Effector memory CD4-positive, alpha-beta T cell (primary cell): Measurements from ENCODE around the gene CPNE5.

Experiments used
- DNase-seq, 3 donors: peaks; one replicate each; pipeline ENCODE4 v3.0.0-alpha.2; 2020
- H3K27ac ChIP-seq: 2 replicates; pipeline ENCODE4 v1.7.0; 2013; ENCODE audit warnings: mild to moderate bottlenecking, low read length, moderate library complexity; ENCODE audit not compliant: insufficient read depth, poor library complexity, severe bottlenecking
- H3K27me3 ChIP-seq: replicated peaks from 2 replicates; pipeline ENCODE4 v1.7.0; 2013; ENCODE audit warnings: mild to moderate bottlenecking, low read length; ENCODE audit not compliant: insufficient read depth, control insufficient read depth, poor library complexity, severe bottlenecking
- H3K36me3 ChIP-seq: 2 replicates; pipeline ENCODE4 v1.7.0; 2013; ENCODE audit warnings: mild to moderate bottlenecking, low read length, moderate library complexity; ENCODE audit not compliant: control insufficient read depth, insufficient read depth
- H3K4me1 ChIP-seq: 2 replicates; pipeline ENCODE4 v1.7.0; 2013; ENCODE audit warnings: low read length, mild to moderate bottlenecking; ENCODE audit not compliant: control insufficient read depth, insufficient read depth, poor library complexity, severe bottlenecking
- H3K4me3 ChIP-seq: 2 replicates; pipeline ENCODE4 v1.7.0; 2013; ENCODE audit warnings: low read length, low read depth, mild to moderate bottlenecking; ENCODE audit not compliant: insufficient read depth, poor library complexity, severe bottlenecking
- H3K9me3 ChIP-seq: 2 replicates; pipeline ENCODE4 v1.7.0; 2013; ENCODE audit warnings: mild to moderate bottlenecking, low read length, moderate library complexity; ENCODE audit not compliant: control insufficient read depth

CPNE5 gene

GRCh38 chr6:36780442-36781177 is 58.6 kb downstream of the CPNE5 start:
- no peaks in the 10 kb centered on the region for H3K9me3 ChIP-seq
- no peaks in the 10 kb centered on the region for H3K36me3 ChIP-seq
- H3K27me3 ChIP-seq: no peaks in the 10 kb centered on the region
- no peaks in the 10 kb centered on the region for H3K4me1 ChIP-seq
- H3K4me3 ChIP-seq: no peak overlapping the region
- DNase-seq: no peak
- H3K27ac ChIP-seq: no peak overlapping the region

- no peaks in the 10 kb centered on the region for H3K27me3 ChIP-seq
- no peaks in the 10 kb centered on the region for H3K36me3 ChIP-seq
- no peak overlapping the region for H3K4me3 ChIP-seq
- H3K9me3 ChIP-seq: no peaks in the 10 kb centered on the region
- no peaks in the 10 kb centered on the region for H3K4me1 ChIP-seq
- DNase-seq: no peak
- H3K27ac ChIP-seq: no peak overlapping the region
Measured at GRCh38 chr6:36779227-36779626, 60.0 kb downstream of the CPNE5 start.

GRCh38 chr6:36777801-36778200 is 61.4 kb downstream of the CPNE5 start:
- no peaks in the 10 kb centered on the region for H3K36me3 ChIP-seq
- H3K9me3 ChIP-seq: no peaks in the 10 kb centered on the region
- no peaks in the 10 kb centered on the region for H3K27me3 ChIP-seq
- H3K4me3 ChIP-seq: no peak overlapping the region
- DNase-seq: no peak
- H3K27ac ChIP-seq: no peak overlapping the region
- no peaks in the 10 kb centered on the region for H3K4me1 ChIP-seq

- H3K27me3 ChIP-seq: no peaks in the 10 kb centered on the region
- H3K4me1 ChIP-seq: no peaks in the 10 kb centered on the region
- H3K9me3 ChIP-seq: no peaks in the 10 kb centered on the region
- H3K36me3 ChIP-seq: no peaks in the 10 kb centered on the region
- H3K27ac ChIP-seq: no peak overlapping the region
- DNase-seq: no peak
- H3K4me3 ChIP-seq: no peak overlapping the region
Measured at GRCh38 chr6:36776167-36776566, 63.1 kb downstream of the CPNE5 start.

GRCh38 chr6:36774331-36774730 is 64.9 kb downstream of the CPNE5 start:
- Histone ChIP-seq H3K36me3 (no peaks in the 10 kb centered on the region), H3K4me3 (no peak overlapping the region), H3K9me3 (no peaks in the 10 kb centered on the region), H3K27ac (no peak overlapping the region), H3K4me1 (peaks cover 15% of the 10 kb centered on the region), H3K27me3 (no peaks in the 10 kb centered on the region)
- no peak for DNase-seq

- no peak for DNase-seq
- H3K9me3 ChIP-seq: no peaks in the 10 kb centered on the region
- H3K4me3 ChIP-seq: no peak overlapping the region
- H3K27ac ChIP-seq: no peak overlapping the region
- H3K4me1 ChIP-seq: peaks cover 26% of the 10 kb centered on the region
- no peaks in the 10 kb centered on the region for H3K36me3 ChIP-seq
- no peaks in the 10 kb centered on the region for H3K27me3 ChIP-seq
Measured at GRCh38 chr6:36772397-36772796, 66.8 kb downstream of the CPNE5 start.

- no peak for DNase-seq
- H3K4me1 ChIP-seq: peaks cover 28% of the 10 kb centered on the region
- H3K27me3 ChIP-seq: no peaks in the 10 kb centered on the region
- no peaks in the 10 kb centered on the region for H3K36me3 ChIP-seq
- H3K9me3 ChIP-seq: no peaks in the 10 kb centered on the region
- no peak overlapping the region for H3K27ac ChIP-seq
- H3K4me3 ChIP-seq: no peak overlapping the region
Measured at GRCh38 chr6:36771145-36771544, 68.1 kb downstream of the CPNE5 start.

- Histone ChIP-seq H3K27ac (peak overlapping the region; percentile 48), H3K4me3 (peak overlapping the region; percentile 17), H3K27me3 (no peaks in the 10 kb centered on the region), H3K36me3 (no peaks in the 10 kb centered on the region), H3K9me3 (no peaks in the 10 kb centered on the region), H3K4me1 (peaks cover 29% of the 10 kb centered on the region)
- no peak for DNase-seq
Measured at GRCh38 chr6:36769676-36770499, 69.4 kb downstream of the CPNE5 start.

GRCh38 chr6:36769183-36769675 is 70.0 kb downstream of the CPNE5 start:
- no peak for DNase-seq
- Histone ChIP-seq H3K27me3 (no peaks in the 10 kb centered on the region), H3K9me3 (no peaks in the 10 kb centered on the region), H3K27ac (peak overlapping the region; percentile 48), H3K36me3 (no peaks in the 10 kb centered on the region), H3K4me1 (peaks cover 29% of the 10 kb centered on the region), H3K4me3 (no peak overlapping the region)

GRCh38 chr6:36766399-36766945 is 72.8 kb downstream of the CPNE5 start:
- H3K36me3 ChIP-seq: no peaks in the 10 kb centered on the region
- H3K9me3 ChIP-seq: no peaks in the 10 kb centered on the region
- no peak overlapping the region for H3K4me3 ChIP-seq
- no peak overlapping the region for H3K27ac ChIP-seq
- peaks cover 29% of the 10 kb centered on the region for H3K4me1 ChIP-seq
- no peak for DNase-seq
- no peaks in the 10 kb centered on the region for H3K27me3 ChIP-seq
